ENCODE measurements around the gene NELFCD. TPM values are rescaled to one million over a fixed set of nuclear protein-coding genes. Genes with fewer than 3 reads are reported as not detected.

NELFCD gene
- total RNA-seq, 1 donor from 2014 or later, result 112 TPM

DNA sequence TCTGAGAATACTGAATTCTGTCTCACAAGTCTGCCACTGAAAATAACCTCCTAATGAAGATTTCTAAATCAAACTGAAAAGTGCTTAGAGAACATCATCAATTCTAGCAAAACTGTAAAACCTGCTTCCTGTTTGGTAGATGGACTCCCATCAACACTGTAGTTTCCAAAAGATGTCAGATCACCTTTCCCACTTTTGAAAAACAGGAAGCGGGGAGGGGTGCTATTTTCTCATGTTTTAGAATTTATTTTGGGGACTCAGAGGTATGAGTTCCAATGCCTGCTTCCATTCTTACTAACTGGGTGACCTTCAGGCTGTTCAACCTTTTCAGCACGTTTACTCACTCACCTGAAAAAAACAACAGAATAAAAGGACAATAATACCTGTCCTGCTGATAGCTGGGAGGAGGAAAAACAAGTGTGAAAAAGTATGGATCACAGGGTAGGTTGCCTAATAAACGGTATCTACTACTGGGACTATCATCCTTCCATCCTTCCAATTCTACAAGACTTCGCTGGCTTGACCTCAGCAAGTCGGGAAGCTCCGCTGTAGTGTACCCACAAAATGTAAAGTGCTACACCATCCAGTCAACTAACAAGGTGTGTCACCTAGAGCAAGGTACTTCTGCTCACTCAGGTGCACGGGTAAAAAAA, 50.0 kb downstream of the NELFCD start:
- Mint-ChIP-seq H3K27me3 (ENCODE audit: unreplicated experiment) (no peaks in the 10 kb centered on the region), H3K9me3 (ENCODE audit: unreplicated experiment) (peaks cover 3% of the 10 kb centered on the region), H3K36me3 (ENCODE audit: unreplicated experiment) (peaks cover 5% of the 10 kb centered on the region), H3K4me1 (ENCODE audit: low read depth, unreplicated experiment) (peaks cover 16% of the 10 kb centered on the region), H3K27ac (ENCODE audit: unreplicated experiment) (peak overlapping the region; percentile 56), H3K4me3 (ENCODE audit: unreplicated experiment) (peak overlapping the region; percentile 94)
- DNase-seq, result no peak
- TF ChIP-seq, protein P1, sequence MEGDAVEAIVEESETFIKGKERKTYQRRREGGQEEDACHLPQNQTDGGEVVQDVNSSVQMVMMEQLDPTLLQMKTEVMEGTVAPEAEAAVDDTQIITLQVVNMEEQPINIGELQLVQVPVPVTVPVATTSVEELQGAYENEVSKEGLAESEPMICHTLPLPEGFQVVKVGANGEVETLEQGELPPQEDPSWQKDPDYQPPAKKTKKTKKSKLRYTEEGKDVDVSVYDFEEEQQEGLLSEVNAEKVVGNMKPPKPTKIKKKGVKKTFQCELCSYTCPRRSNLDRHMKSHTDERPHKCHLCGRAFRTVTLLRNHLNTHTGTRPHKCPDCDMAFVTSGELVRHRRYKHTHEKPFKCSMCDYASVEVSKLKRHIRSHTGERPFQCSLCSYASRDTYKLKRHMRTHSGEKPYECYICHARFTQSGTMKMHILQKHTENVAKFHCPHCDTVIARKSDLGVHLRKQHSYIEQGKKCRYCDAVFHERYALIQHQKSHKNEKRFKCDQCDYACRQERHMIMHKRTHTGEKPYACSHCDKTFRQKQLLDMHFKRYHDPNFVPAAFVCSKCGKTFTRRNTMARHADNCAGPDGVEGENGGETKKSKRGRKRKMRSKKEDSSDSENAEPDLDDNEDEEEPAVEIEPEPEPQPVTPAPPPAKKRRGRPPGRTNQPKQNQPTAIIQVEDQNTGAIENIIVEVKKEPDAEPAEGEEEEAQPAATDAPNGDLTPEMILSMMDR (IDR thresholded peaks at IDR 0.05; ENCODE audit: partially characterized antibody, unreplicated experiment), result no peak

DNA sequence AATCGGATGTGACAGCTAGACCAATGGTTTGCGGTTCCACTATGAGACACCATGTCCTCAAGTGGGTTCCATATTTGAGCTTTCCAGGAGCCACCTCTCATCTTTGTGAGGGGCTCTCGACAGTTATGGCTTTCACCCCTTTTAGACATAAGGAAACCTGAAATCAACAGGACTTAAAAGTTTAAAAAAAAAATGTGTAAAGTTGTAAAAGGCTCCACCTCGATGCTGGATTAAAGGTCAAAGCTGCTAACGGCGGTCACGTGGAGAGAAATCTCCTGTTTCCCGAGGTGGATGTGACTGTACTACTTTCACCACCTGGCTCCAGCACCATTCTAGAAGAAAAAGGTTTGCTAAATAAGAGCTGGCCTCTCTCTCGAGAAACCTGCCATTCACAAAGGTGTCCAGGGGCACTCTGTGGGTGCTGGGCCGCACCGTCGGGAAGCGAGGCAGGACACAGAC, 50.5 kb downstream of the NELFCD start:
- no peak for DNase-seq
- TF ChIP-seq, protein P1 (IDR thresholded peaks at IDR 0.05; ENCODE audit: partially characterized antibody, unreplicated experiment), result no peak
- Mint-ChIP-seq H3K36me3 (ENCODE audit: unreplicated experiment) (peaks cover 5% of the 10 kb centered on the region), H3K9me3 (ENCODE audit: unreplicated experiment) (peaks cover 3% of the 10 kb centered on the region), H3K27ac (ENCODE audit: unreplicated experiment) (peak overlapping the region; percentile 56), H3K27me3 (ENCODE audit: unreplicated experiment) (no peaks in the 10 kb centered on the region), H3K4me1 (ENCODE audit: low read depth, unreplicated experiment) (peaks cover 16% of the 10 kb centered on the region), H3K4me3 (ENCODE audit: unreplicated experiment) (peak overlapping the region; percentile 94)

DNA sequence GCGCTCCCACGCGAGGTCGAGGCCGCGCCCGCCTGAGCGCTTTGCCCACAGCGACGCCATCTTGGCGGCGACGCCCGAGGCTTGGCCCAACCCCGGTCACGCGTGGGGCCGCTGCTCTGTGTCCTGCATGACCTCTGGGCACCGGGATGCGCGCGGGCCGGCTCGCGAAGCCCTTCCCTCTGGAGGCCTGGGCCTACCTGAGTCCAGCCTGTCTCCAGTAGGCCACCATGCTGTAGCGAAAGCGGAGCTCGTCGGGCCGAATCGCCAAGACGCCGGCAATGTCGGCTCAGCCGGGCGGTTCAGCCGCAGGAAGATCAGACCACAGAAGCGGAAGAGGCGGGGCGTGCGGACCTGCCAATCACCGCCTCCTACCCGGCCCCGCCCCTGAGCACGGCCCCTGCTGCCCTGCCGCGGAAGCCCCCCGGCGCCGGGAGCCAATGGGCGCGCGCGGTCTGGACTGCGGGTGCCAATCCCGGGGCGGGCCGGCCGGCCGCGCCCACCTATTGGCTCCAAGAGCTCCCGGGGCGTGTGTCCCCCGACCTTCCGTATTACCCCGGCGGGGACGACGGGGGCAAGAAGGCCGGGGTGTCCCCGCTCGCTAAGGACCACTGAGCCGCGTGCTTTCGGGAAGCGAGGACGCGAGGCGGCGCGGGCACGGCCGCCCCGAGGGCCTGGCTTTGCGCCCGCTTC, 51.1 kb downstream of the NELFCD start, which contains the start of gene ATP5F1E:
TSS of gene ATP5F1E (minus strand) at position 313 of the 690 bp plus-strand sequence. CDS start at position 229, 84 bp downstream.
- TF ChIP-seq, protein P1 (IDR thresholded peaks at IDR 0.05; ENCODE audit: partially characterized antibody, unreplicated experiment), result no peak
- peaks cover 16% of the 10 kb centered on the region for H3K4me1 Mint-ChIP-seq (ENCODE audit: low read depth, unreplicated experiment)
- peaks cover 3% of the 10 kb centered on the region for H3K9me3 Mint-ChIP-seq (ENCODE audit: unreplicated experiment)
- DNase-seq, result peak; percentile 98
- no peaks in the 10 kb centered on the region for H3K27me3 Mint-ChIP-seq (ENCODE audit: unreplicated experiment)
- H3K36me3 Mint-ChIP-seq (ENCODE audit: unreplicated experiment), result peaks cover 5% of the 10 kb centered on the region
- peak within 1 kb of the TSS; percentile 93 for H3K27ac Mint-ChIP-seq (ENCODE audit: unreplicated experiment)
- peak within 1 kb of the TSS; percentile 94 for H3K4me3 Mint-ChIP-seq (ENCODE audit: unreplicated experiment)

DNA sequence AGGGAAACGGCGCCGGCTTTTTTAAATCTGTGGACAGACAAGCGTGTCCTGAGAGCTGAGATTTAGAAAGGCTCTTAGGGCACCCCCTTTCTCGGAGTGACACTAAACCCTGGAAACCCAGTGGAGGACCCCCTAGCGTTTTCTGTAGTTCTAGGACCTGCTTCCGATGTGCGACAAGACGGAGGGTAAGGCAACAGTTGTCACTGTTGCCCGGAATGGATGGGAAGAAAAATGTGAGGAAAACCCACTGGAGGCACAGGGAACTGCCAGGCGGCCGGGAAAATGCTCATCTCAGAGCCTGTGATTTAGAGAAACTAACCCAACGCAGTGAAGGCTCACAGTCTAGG, 51.6 kb downstream of the NELFCD start:
- DNase-seq, result peak; percentile 45
- Mint-ChIP-seq H3K9me3 (ENCODE audit: unreplicated experiment) (peaks cover 3% of the 10 kb centered on the region), H3K27me3 (ENCODE audit: unreplicated experiment) (no peaks in the 10 kb centered on the region), H3K27ac (ENCODE audit: unreplicated experiment) (peak overlapping the region; percentile 83), H3K4me1 (ENCODE audit: low read depth, unreplicated experiment) (peaks cover 16% of the 10 kb centered on the region), H3K36me3 (ENCODE audit: unreplicated experiment) (peaks cover 5% of the 10 kb centered on the region), H3K4me3 (ENCODE audit: unreplicated experiment) (peak overlapping the region; percentile 94)
- TF ChIP-seq, protein P1 (IDR thresholded peaks at IDR 0.05; ENCODE audit: partially characterized antibody, unreplicated experiment), result peak; percentile 24

DNA sequence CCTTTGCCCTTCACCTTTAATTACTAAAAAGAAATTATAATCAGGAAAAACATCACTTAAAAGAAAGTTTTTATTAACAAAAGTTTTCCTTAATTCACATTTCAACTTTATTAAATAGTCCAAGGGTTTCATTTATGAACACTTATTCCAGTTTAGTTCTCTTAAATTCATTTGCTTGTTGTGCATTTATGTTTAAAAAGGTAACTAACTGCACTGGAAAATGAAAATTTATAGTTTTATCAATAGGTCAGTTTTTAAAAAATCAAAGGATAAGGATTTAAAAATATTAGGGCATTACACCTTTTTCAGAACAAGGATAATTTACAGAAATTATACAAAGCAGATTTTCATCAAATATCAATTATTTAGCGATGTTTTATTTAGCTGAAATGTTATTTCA, 52.0 kb downstream of the NELFCD start:
- H3K27ac Mint-ChIP-seq (ENCODE audit: unreplicated experiment), result no peak overlapping the region
- no peaks in the 10 kb centered on the region for H3K27me3 Mint-ChIP-seq (ENCODE audit: unreplicated experiment)
- H3K4me1 Mint-ChIP-seq (ENCODE audit: low read depth, unreplicated experiment), result peaks cover 16% of the 10 kb centered on the region
- TF ChIP-seq, protein P1 (IDR thresholded peaks at IDR 0.05; ENCODE audit: partially characterized antibody, unreplicated experiment), result no peak
- peak overlapping the region; percentile 94 for H3K4me3 Mint-ChIP-seq (ENCODE audit: unreplicated experiment)
- no peak for DNase-seq
- peaks cover 3% of the 10 kb centered on the region for H3K9me3 Mint-ChIP-seq (ENCODE audit: unreplicated experiment)
- peaks cover 5% of the 10 kb centered on the region for H3K36me3 Mint-ChIP-seq (ENCODE audit: unreplicated experiment)

Data from glutamatergic neuron (in vitro differentiated cells).